ENCODE results near the gene ALKBH3. TPM values are rescaled to one million over a fixed set of nuclear protein-coding genes. Genes with fewer than 3 reads are reported as not detected.

The ALKBH3 gene
- total RNA-seq, 4 donors from 2014 or later = 27.5 to 44.1 (median 42.0) TPM

DNA sequence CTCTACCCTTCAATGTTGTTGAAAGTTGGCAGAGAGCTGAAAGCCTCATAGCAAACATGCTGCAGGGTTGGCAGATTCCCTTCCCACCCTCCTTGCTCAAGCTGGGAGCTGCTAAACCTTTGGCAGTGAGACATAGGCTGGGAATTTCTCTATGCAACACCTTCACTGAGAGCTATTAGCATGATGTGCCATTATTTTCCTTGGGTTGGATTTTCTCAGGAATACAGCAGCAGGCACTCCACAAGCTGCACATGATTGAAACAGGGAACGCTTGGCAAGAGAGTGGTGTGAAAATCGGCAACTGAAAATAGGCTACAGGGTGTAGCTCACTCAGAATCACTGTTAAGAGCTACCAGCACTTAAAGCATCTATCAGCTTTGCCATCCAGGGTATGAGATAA, 9.6 kb upstream of the ALKBH3 start:
- DNase-seq (no peak), ATAC-seq (no peak)
- H3K4me1 ChIP-seq = no peaks in the 10 kb centered on the region
- H3K27me3 ChIP-seq = peaks cover 11 to 24% (median 23%) of the 10 kb centered on the region in 3 donors
- no peak overlapping the region for H3K27ac ChIP-seq
- no peak overlapping the region for H3K4me3 ChIP-seq
- intact Hi-C loops (cut with DNase I; ENCODE audit: low total_unique reads) = loop anchor here (10.0 kb wide), 1 partner anchor 226 kb away; no protein-coding TSS in a partner anchor
- in situ Hi-C loops (cut with MboI; ENCODE audit: low sequenced_read_pairs in 4 of 4) = no loop called here
- no peaks in the 10 kb centered on the region for H3K36me3 ChIP-seq
- H3K9me3 ChIP-seq = no peaks in the 10 kb centered on the region
- TF ChIP-seq, protein P1, sequence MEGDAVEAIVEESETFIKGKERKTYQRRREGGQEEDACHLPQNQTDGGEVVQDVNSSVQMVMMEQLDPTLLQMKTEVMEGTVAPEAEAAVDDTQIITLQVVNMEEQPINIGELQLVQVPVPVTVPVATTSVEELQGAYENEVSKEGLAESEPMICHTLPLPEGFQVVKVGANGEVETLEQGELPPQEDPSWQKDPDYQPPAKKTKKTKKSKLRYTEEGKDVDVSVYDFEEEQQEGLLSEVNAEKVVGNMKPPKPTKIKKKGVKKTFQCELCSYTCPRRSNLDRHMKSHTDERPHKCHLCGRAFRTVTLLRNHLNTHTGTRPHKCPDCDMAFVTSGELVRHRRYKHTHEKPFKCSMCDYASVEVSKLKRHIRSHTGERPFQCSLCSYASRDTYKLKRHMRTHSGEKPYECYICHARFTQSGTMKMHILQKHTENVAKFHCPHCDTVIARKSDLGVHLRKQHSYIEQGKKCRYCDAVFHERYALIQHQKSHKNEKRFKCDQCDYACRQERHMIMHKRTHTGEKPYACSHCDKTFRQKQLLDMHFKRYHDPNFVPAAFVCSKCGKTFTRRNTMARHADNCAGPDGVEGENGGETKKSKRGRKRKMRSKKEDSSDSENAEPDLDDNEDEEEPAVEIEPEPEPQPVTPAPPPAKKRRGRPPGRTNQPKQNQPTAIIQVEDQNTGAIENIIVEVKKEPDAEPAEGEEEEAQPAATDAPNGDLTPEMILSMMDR (IDR thresholded peaks at IDR 0.05 in 4 of 5, conservative IDR thresholded peaks at IDR 0.05 in 1 of 5) = no peak
- TF ChIP-seq POLR2A (IDR thresholded peaks at IDR 0.05) = no peak

DNA sequence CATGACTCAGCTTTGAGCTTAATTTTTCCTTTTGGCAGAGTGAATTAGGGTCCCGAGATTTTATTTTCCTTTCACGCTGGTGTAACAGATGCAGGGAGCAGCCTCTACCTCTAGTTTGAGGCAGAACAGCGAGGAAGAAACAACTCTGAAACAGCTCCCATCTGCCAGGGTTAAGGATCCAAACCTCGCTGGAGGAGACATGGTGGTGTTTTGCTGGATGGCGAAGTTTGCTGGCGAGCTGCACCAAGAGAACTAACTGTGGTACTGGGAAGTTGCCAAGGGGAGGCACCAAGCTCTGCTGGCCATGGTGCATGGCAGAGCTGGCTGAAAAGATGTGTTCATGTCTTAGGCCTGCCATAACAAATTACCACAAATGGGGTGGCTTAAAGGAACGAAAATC, 7.6 kb upstream of the ALKBH3 start:
- Histone ChIP-seq H3K36me3 (no peaks in the 10 kb centered on the region), H3K4me1 (no peaks in the 10 kb centered on the region), H3K4me3 (no peak overlapping the region), H3K9me3 (no peaks in the 10 kb centered on the region), H3K27me3 (peaks cover 11 to 26% (median 24%) of the 10 kb centered on the region in 3 donors), H3K27ac (no peak overlapping the region)
- in situ Hi-C loops (cut with MboI; ENCODE audit: low sequenced_read_pairs in 4 of 4) = no loop called here
- intact Hi-C loops (cut with DNase I; ENCODE audit: low total_unique reads) = loop anchor here (10.0 kb wide), 1 partner anchor 228 kb away; no protein-coding TSS in a partner anchor
- TF ChIP-seq POLR2A (IDR thresholded peaks at IDR 0.05) = no peak
- TF ChIP-seq, protein P1 (IDR thresholded peaks at IDR 0.05 in 4 of 5, conservative IDR thresholded peaks at IDR 0.05 in 1 of 5) = no peak
- DNase-seq (no peak), ATAC-seq (no peak)

DNA sequence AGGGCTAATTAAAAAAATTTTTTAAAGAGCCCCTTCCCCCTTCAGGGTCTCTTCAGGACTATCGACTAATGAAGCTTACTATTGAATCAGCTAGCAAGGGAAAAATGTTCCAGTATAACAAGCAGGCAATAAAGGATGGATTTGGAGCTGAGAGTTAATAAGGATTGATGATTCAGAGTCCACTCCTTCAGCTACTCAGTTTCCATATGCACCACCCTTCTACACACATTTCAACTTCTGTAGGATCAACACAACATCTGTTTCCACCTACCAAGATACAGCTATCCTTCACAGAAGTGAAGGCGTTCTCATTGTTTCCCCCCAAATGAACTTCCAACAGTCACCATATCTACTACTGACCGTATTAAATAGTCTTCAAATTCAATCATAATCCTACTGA, 6.6 kb upstream of the ALKBH3 start:
- no peak for ATAC-seq
- in situ Hi-C loops (cut with MboI; ENCODE audit: low sequenced_read_pairs in 4 of 4) = no loop called here
- intact Hi-C loops (cut with DNase I; ENCODE audit: low total_unique reads) = loop anchor here (10.0 kb wide), 1 partner anchor 229 kb away; no protein-coding TSS in a partner anchor
- TF ChIP-seq, protein P1 (IDR thresholded peaks at IDR 0.05 in 4 of 5, conservative IDR thresholded peaks at IDR 0.05 in 1 of 5) = no peak
- TF ChIP-seq POLR2A (IDR thresholded peaks at IDR 0.05) = no peak
- Histone ChIP-seq H3K27me3 (peaks cover 11 to 24% (median 24%) of the 10 kb centered on the region in 3 donors), H3K4me3 (no peak overlapping the region), H3K27ac (no peak overlapping the region), H3K9me3 (no peaks in the 10 kb centered on the region), H3K4me1 (no peaks in the 10 kb centered on the region), H3K36me3 (no peaks in the 10 kb centered on the region)
- no peak for DNase-seq

DNA sequence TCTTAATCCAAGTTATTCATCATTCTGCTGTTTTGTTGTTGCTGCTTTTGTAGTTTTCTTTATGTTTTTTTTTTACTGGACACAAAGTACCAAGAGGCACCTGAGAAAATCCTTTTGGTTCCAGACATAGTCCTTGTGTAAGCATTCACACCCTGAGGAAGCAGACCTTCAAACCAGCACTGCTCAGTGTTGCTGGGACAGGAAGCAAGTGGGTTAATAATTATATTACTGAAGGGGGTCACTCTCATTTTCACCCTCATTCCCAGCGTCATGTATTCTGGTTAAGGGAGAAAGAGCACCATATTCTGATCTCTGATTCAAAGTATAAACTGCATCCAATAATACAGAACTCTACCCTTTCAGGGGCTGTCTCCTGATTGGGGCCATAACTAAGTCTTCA, 5.9 kb upstream of the ALKBH3 start:
- intact Hi-C loops (cut with DNase I; ENCODE audit: low total_unique reads) = loop anchor here (10.0 kb wide), 1 partner anchor 230 kb away; no protein-coding TSS in a partner anchor
- DNase-seq = no peak
- Histone ChIP-seq H3K4me1 (no peaks in the 10 kb centered on the region), H3K27ac (no peak overlapping the region), H3K36me3 (no peaks in the 10 kb centered on the region), H3K9me3 (no peaks in the 10 kb centered on the region), H3K4me3 (no peak overlapping the region), H3K27me3 (peaks cover 11 to 23% (median 18%) of the 10 kb centered on the region in 3 donors)
- ATAC-seq = no peak
- in situ Hi-C loops (cut with MboI; ENCODE audit: low sequenced_read_pairs in 4 of 4) = no loop called here
- no peak for TF ChIP-seq POLR2A (IDR thresholded peaks at IDR 0.05)
- TF ChIP-seq, protein P1 (IDR thresholded peaks at IDR 0.05 in 4 of 5, conservative IDR thresholded peaks at IDR 0.05 in 1 of 5) = no peak

All from gastrocnemius medialis (tissue), 4 donors.